ENCODE measurements around the gene ZNF664. TPM values are rescaled to one million over a fixed set of nuclear protein-coding genes. Genes with fewer than 3 reads are reported as not detected.
A peak's percentile ranks its signal among the peaks of the same experiment; 100 is the strongest.

ZNF664 gene
- total and polyA plus RNA-seq, 12 donors: 36.9 to 94.6 (median 76.9) TPM

GRCh38 chr12:124036657-124037109 lies 63.7 kb downstream of the ZNF664 start:
- Histone ChIP-seq H3K4me3 (no peak overlapping the region), H3K27ac (no peak overlapping the region), H3K27me3 (no peaks in the 10 kb centered on the region), H3K9me3 (no peaks in the 10 kb centered on the region), H3K36me3 (no peaks in the 10 kb centered on the region), H3K4me1 (peaks cover 0 to 19% (median 0%) of the 10 kb centered on the region in 9 donors)
- peak; percentile 23 to 33 for DNase-seq
- 28 to 34% methylated on average over 6 of the region's 6 CpGs for WGBS, 2 donors
- intact Hi-C loops (cut with DNase I): loop anchor here (1.0 to 10.0 kb wide), 11 partner anchors 132 to 871 kb away; no protein-coding TSS in a partner anchor
- peak in 4 of 8 donors; percentile 44 to 61 (median 54) for ATAC-seq
- TF ChIP-seq CTCF (IDR thresholded peaks at IDR 0.05): peak; percentile 86 to 97 (median 95)

GRCh38 chr12:124037331-124037730 lies 64.3 kb downstream of the ZNF664 start:
- Histone ChIP-seq H3K4me3 (no peak overlapping the region), H3K36me3 (no peaks in the 10 kb centered on the region), H3K27me3 (no peaks in the 10 kb centered on the region), H3K27ac (no peak overlapping the region), H3K4me1 (peaks cover 0 to 19% (median 0%) of the 10 kb centered on the region in 9 donors), H3K9me3 (no peaks in the 10 kb centered on the region)
- ATAC-seq (no peak), DNase-seq (no peak)
- TF ChIP-seq CTCF (IDR thresholded peaks at IDR 0.05): no peak
- WGBS, 2 donors: 96 to 100% methylated on average over 1 of the region's 1 CpG
- intact Hi-C loops (cut with DNase I): loop anchor here (2.0 to 10.0 kb wide), 10 partner anchors 133 to 870 kb away; no protein-coding TSS in a partner anchor

GRCh38 chr12:124039276-124039675 lies 66.3 kb downstream of the ZNF664 start:
- H3K36me3 ChIP-seq: no peaks in the 10 kb centered on the region
- DNase-seq (no peak), ATAC-seq (no peak)
- H3K9me3 ChIP-seq: no peaks in the 10 kb centered on the region
- no peaks in the 10 kb centered on the region for H3K27me3 ChIP-seq
- H3K4me1 ChIP-seq: peaks cover 0 to 19% (median 0%) of the 10 kb centered on the region in 9 donors
- intact Hi-C loops (cut with DNase I): loop anchor here (5.0 to 10.0 kb wide), 8 partner anchors 134 to 868 kb away; no protein-coding TSS in a partner anchor
- no peak for TF ChIP-seq CTCF (IDR thresholded peaks at IDR 0.05)
- no peak overlapping the region for H3K4me3 ChIP-seq
- WGBS, 2 donors: 72 to 75% methylated on average over 3 of the region's 3 CpGs
- no peak overlapping the region for H3K27ac ChIP-seq

GRCh38 chr12:124040291-124040690 lies 67.3 kb downstream of the ZNF664 start:
- H3K36me3 ChIP-seq: no peaks in the 10 kb centered on the region
- intact Hi-C loops (cut with DNase I): no loop called here
- WGBS, 2 donors: 47 to 67% methylated on average over 10 of the region's 10 CpGs
- H3K4me1 ChIP-seq: peaks cover 0 to 19% (median 0%) of the 10 kb centered on the region in 9 donors
- no peak for DNase-seq
- H3K9me3 ChIP-seq: no peaks in the 10 kb centered on the region
- TF ChIP-seq CTCF (IDR thresholded peaks at IDR 0.05): no peak
- no peak overlapping the region for H3K4me3 ChIP-seq
- H3K27ac ChIP-seq: no peak overlapping the region
- no peaks in the 10 kb centered on the region for H3K27me3 ChIP-seq
- no peak for ATAC-seq

Data from heart right ventricle (tissue), 16 donors.